K562 (cell line): ENCODE results near the gene CLSTN1. TPM values are rescaled to one million over a fixed set of nuclear protein-coding genes. Genes with fewer than 3 reads are reported as not detected.

Experiments
- CBX8 ChIP-seq: fragments of 200-600 bp; sonication (generic); IDR thresholded peaks from 2 replicates; pipeline ENCODE4 v1.6.1; 2012; ENCODE audit warnings: borderline replicate concordance, mixed run types, low read depth, mild to moderate bottlenecking, moderate library complexity, mixed read lengths, low read length, control low read depth, inconsistent platforms; ENCODE audit not compliant: poor library complexity, severe bottlenecking; ENCODE audit errors: extremely low read depth
- ETS1 ChIP-seq: conservative IDR thresholded peaks from 2 replicates; pipeline ENCODE4 v1.6.1; 2011; ENCODE audit warnings: low read depth, mild to moderate bottlenecking, low read length; ENCODE audit not compliant: control insufficient read depth
- GABPA ChIP-seq: fragments of 200-800 bp; sonication (Bioruptor generic); conservative IDR thresholded peaks from 2 replicates; pipeline ENCODE4 v1.6.1; 2016; ENCODE audit warnings: low read depth, missing genetic modification characterization, missing compliant biosample characterization
- HNRNPH1 ChIP-seq: fragments of 200-400 bp; formaldehyde crosslinking; optimal IDR thresholded peaks from 2 replicates; pipeline ENCODE3; 2017; ENCODE audit warnings: low read depth, mild to moderate bottlenecking, low read length, moderate library complexity
- JUND ChIP-seq, 2 experiments: IDR thresholded peaks; 2 replicates in 1 of 2; 3 replicates in 1 of 2; pipeline ENCODE4 v1.6.1; 2011; ENCODE audit warnings: borderline replicate concordance in 2 of 2, low read depth in 2 of 2, low read length in 2 of 2, improper control_type of control experiment in 1 of 2, missing biosample characterization in 1 of 2, missing genetic modification characterization in 1 of 2, missing genetic modification reagents in 1 of 2
- MEF2A ChIP-seq: IDR thresholded peaks from 2 replicates; pipeline ENCODE4 v1.6.1; 2011; ENCODE audit warnings: low read depth, mild to moderate bottlenecking, low read length, moderate library complexity; ENCODE audit not compliant: control insufficient read depth
- MNT ChIP-seq, 2 experiments: fragments of 450-650 bp; conservative IDR thresholded peaks; 2 replicates each; pipeline ENCODE4 v1.6.1; 2017; ENCODE audit warnings: mild to moderate bottlenecking in 2 of 2, moderate library complexity in 2 of 2
- NKRF ChIP-seq: fragments of 450-650 bp; IDR thresholded peaks from 2 replicates; pipeline ENCODE4 v1.6.1; 2016; ENCODE audit warnings: borderline replicate concordance
- PML ChIP-seq: IDR thresholded peaks from 2 replicates; pipeline ENCODE4 v1.6.1; 2012; ENCODE audit warnings: low read length, inconsistent platforms
- PRPF4 ChIP-seq: fragments of 200-400 bp; formaldehyde crosslinking; IDR thresholded peaks from one replicate; pipeline ENCODE4 v1.6.1; 2017; ENCODE audit warnings: low read length, low read depth, mild to moderate bottlenecking; ENCODE audit not compliant: insufficient read depth, poor library complexity, severe bottlenecking
- SUPT5H ChIP-seq: fragments of 450-650 bp; IDR thresholded peaks from 2 replicates; pipeline ENCODE4 v1.6.1; 2016
- TAF7 ChIP-seq: fragments of 450-650 bp; IDR thresholded peaks from 2 replicates; pipeline ENCODE4 v1.6.1; 2016; ENCODE audit warnings: missing genetic modification characterization, missing compliant biosample characterization
- TCF7 ChIP-seq: sonication (generic); IDR thresholded peaks from 2 replicates; pipeline ENCODE4 v1.6.1; 2016; ENCODE audit warnings: antibody characterized with exemption, borderline replicate concordance
- THRA ChIP-seq: fragments of 450-650 bp; IDR thresholded peaks from 2 replicates; pipeline ENCODE4 v1.6.1; 2017; ENCODE audit warnings: mild to moderate bottlenecking, moderate library complexity
- TRIM24 ChIP-seq, 2 experiments: fragments of 450-650 bp; IDR thresholded peaks; 2 replicates each; pipeline ENCODE4 v1.6.1; 2016
- USF2 ChIP-seq: sonication (generic); formaldehyde crosslinking; IDR thresholded peaks from 2 replicates; pipeline ENCODE4 v1.5.0; 2020; ENCODE audit warnings: missing genetic modification reagents
- ZNF395 ChIP-seq: fragments of 200-800 bp; sonication (Bioruptor generic); IDR thresholded peaks from 2 replicates; pipeline ENCODE4 v1.6.1; 2017; ENCODE audit warnings: missing genetic modification characterization, missing compliant biosample characterization
- polyA plus RNA-seq, 8 experiments: library from polyadenylated mRNA; depleted of rRNA in 4 of 8; stranded (reverse) in 5 of 8; unstranded in 3 of 8; fragments of >200 nt; fragmentation: Nextera tagmentation in 2 of 8; fragmentation: Illumina TruSeq in 1 of 8; extraction: Ambion mirVana in 2 of 8; extraction: Trizol in 1 of 8; gene quantifications; 2 replicates each; pipeline versions ENCODE4 v1.2.1 to v1.2.3, GENCODE V29; 2011 to 2014; ENCODE audit warnings: inconsistent platforms in 1 of 8, missing spikeins in 1 of 8
- total RNA-seq, 7 experiments: library from RNA; depleted of rRNA in 6 of 7; stranded (reverse); fragments of >200 nt in 6 of 7; fragmentation: Illumina TruSeq in 2 of 7; extraction: Trizol in 2 of 7; gene quantifications; 2 replicates each; pipeline versions ENCODE4 v1.2.1 to v1.2.3, GENCODE V29; 2011 to 2021; ENCODE audit warnings: low replicate concordance in 1 of 7

CLSTN1 gene
- total and polyA plus RNA-seq, 9 of the 15 experiments (the other 6 are each of a cell fraction or from before 2014, with no cell fraction given): 1.1 to 32.5 (median 13.3) TPM

GRCh38 chr1:9687120-9687873 is 136.5 kb downstream of the CLSTN1 start (continued):
- no peak for TF ChIP-seq HNRNPH1
- TF ChIP-seq PRPF4: no peak
- TF ChIP-seq CBX8: no peak
- peak in 1 of 2 experiments; percentile 77; a peak in 2 of 4 replicates for TF ChIP-seq TRIM24 (IDR thresholded peaks at IDR 0.05)
- TF ChIP-seq ZNF395: no peak; the same call in 1 of the 2 replicates
- TF ChIP-seq MNT (conservative IDR thresholded peaks at IDR 0.05): peak; percentile 86 to 90
- peak; percentile 44; the same call in 1 of the 2 replicates for TF ChIP-seq TAF7 (tag)
- no peak for TF ChIP-seq PML
- peak; percentile 69 for TF ChIP-seq SUPT5H
- TF ChIP-seq ETS1: 0 out of 2 replicates have a peak, but pooled peaks have one; percentile 33
- TF ChIP-seq MEF2A: no peak
- peak; percentile 41; the same call in 1 of the 2 replicates for TF ChIP-seq JUND (IDR thresholded peaks at IDR 0.05; ENCODE audit: borderline replicate concordance, low read depth, low read length)
- no peak for TF ChIP-seq JUND (tag; IDR thresholded peaks at IDR 0.05; ENCODE audit: borderline replicate concordance, low read depth, low read length)
- peak; percentile 31 for TF ChIP-seq USF2 (CRISPR knock-in tag)
- peak; percentile 90 for TF ChIP-seq NKRF
- TF ChIP-seq THRA: no peak
- no peak for TF ChIP-seq TCF7
- TF ChIP-seq GABPA (tag): peak; percentile 89
